Ishikawa (cell line): ENCODE measurements around the gene PLCG1.

Experiments used
- CEBPB ChIP-seq: IDR thresholded peaks from 2 replicates; pipeline ENCODE4 v1.6.1; 2012
- CREB1 ChIP-seq: IDR thresholded peaks from 2 replicates; pipeline ENCODE4 v1.6.1; 2012; ENCODE audit warnings: low read depth
- EGR1 ChIP-seq: IDR thresholded peaks from 2 replicates; pipeline ENCODE4 v1.6.1; 2012
- EP300 ChIP-seq: IDR thresholded peaks from 2 replicates; pipeline ENCODE4 v1.6.1; 2012; ENCODE audit warnings: borderline replicate concordance
- FOXM1 ChIP-seq: IDR thresholded peaks from 2 replicates; pipeline ENCODE4 v1.6.1; 2012; ENCODE audit warnings: low read depth, borderline replicate concordance
- NFIC ChIP-seq: IDR thresholded peaks from 2 replicates; pipeline ENCODE4 v1.6.1; 2012
- RAD21 ChIP-seq: IDR thresholded peaks from 2 replicates; pipeline ENCODE4 v1.6.1; 2012; ENCODE audit warnings: low read depth
- REST ChIP-seq: IDR thresholded peaks from 2 replicates; pipeline ENCODE4 v1.6.1; 2012; ENCODE audit warnings: low read depth, mild to moderate bottlenecking
- TAF1 ChIP-seq: IDR thresholded peaks from 2 replicates; pipeline ENCODE4 v1.6.1; 2012; ENCODE audit warnings: low read depth, mild to moderate bottlenecking
- TCF12 ChIP-seq: IDR thresholded peaks from 2 replicates; pipeline ENCODE4 v1.6.1; 2012; ENCODE audit warnings: low read depth
- TEAD4 ChIP-seq: IDR thresholded peaks from 2 replicates; pipeline ENCODE4 v1.6.1; 2012
- USF1 ChIP-seq: IDR thresholded peaks from 2 replicates; pipeline ENCODE4 v1.6.1; 2012
- YY1 ChIP-seq: IDR thresholded peaks from 2 replicates; pipeline ENCODE4 v1.6.1; 2012; ENCODE audit warnings: low read depth
- ZBTB7A ChIP-seq: IDR thresholded peaks from 2 replicates; pipeline ENCODE4 v1.6.1; 2012; ENCODE audit warnings: low read depth
- TF ChIP-seq, protein P1 (sequence below): IDR thresholded peaks from 2 replicates; pipeline ENCODE4 v1.6.1; 2012

Gene PLCG1

GRCh38 chr20:41174373-41174772, 37.0 kb downstream of the PLCG1 start:
- TF ChIP-seq EP300 = no peak
- TF ChIP-seq TCF12 = no peak
- TF ChIP-seq TAF1 = no peak
- TF ChIP-seq USF1 = no peak
- no peak for TF ChIP-seq TEAD4
- TF ChIP-seq YY1 = no peak
- no peak for TF ChIP-seq FOXM1
- no peak for TF ChIP-seq REST
- no peak for TF ChIP-seq EGR1
- no peak for TF ChIP-seq CEBPB
- no peak for TF ChIP-seq RAD21
- TF ChIP-seq ZBTB7A = no peak
- TF ChIP-seq, protein P1, sequence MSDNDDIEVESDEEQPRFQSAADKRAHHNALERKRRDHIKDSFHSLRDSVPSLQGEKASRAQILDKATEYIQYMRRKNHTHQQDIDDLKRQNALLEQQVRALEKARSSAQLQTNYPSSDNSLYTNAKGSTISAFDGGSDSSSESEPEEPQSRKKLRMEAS = no peak
- TF ChIP-seq CREB1 = no peak
- no peak for TF ChIP-seq NFIC

GRCh38 chr20:41174782-41175181, 37.4 kb downstream of the PLCG1 start:
- TF ChIP-seq EGR1 (no peak), RAD21 (no peak), USF1 (no peak), EP300 (no peak), CREB1 (no peak), YY1 (no peak), ZBTB7A (no peak), FOXM1 (no peak), TEAD4 (no peak), REST (no peak), CEBPB (no peak), TCF12 (no peak), NFIC (no peak), TAF1 (no peak)
- TF ChIP-seq, protein P1 = no peak

DNA sequence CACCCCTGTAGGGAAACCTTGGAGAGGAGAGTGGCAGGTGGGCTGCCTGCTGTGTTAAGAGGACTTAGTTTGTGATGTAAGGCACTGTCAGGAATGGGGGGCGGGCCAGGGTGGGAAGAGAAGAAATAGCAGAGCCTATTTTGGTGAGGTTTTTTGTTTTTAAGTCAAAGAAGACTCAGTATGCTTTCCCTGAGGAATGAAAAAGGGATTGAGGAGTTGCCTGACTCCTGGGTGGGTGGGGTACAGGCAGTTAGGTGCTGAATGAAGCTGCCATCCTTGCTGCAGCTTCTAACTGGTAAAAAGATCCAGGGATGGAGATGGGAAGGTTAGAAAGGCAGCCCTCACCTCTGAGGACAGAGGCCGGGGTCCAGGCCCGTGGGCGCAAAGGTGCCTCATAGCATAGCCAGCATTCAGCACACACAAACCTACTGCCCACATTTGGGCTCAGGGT, 37.9 kb downstream of the PLCG1 start:
- TF ChIP-seq, protein P1 = no peak
- TF ChIP-seq CREB1 (no peak), EP300 (no peak), USF1 (no peak), ZBTB7A (no peak), RAD21 (no peak), NFIC (no peak), REST (no peak), TCF12 (no peak), CEBPB (no peak), TAF1 (no peak), FOXM1 (no peak), YY1 (no peak), TEAD4 (no peak)

- TF ChIP-seq EP300 (no peak), RAD21 (no peak), USF1 (no peak), ZBTB7A (no peak)
These were observed 38.5 kb downstream of the PLCG1 start for GRCh38 chr20:41175727-41176330.
